Natural killer cell (primary cell): Measurements from ENCODE around the gene BEND4. TPM values are rescaled to one million over a fixed set of nuclear protein-coding genes. Genes with fewer than 3 reads are reported as not detected.

Experiments
- ATAC-seq, 3 donors: fragments of 150-1000 bp in 2 of 3; fragments of 200-7000 bp in 1 of 3; cut with Tn5 transposase; 1 replicate in 1 of 3; 2 replicates in 2 of 3; pipeline ENCODE4 v1.10.0; 2021; ENCODE audit warnings: mild to moderate bottlenecking in 2 of 3, moderate library complexity in 2 of 3
- DNase-seq, 2 donors: peaks; one replicate each; pipeline versions ENCODE4 v3.0.0 to v3.0.0-alpha.2; 2013 to 2021; ENCODE audit warnings: mixed read lengths in 1 of 2
- H3K27ac ChIP-seq: one replicate; pipeline ENCODE4 v1.5.1; 2013; ENCODE audit warnings: mild to moderate bottlenecking, low read length
- H3K27me3 ChIP-seq: one replicate; pipeline ENCODE4 v1.6.1; 2013; ENCODE audit warnings: low read length; ENCODE audit not compliant: control insufficient read depth, insufficient read depth
- H3K36me3 ChIP-seq: one replicate; pipeline ENCODE4 v1.6.1; 2013; ENCODE audit warnings: low read length; ENCODE audit not compliant: control insufficient read depth, insufficient read depth
- H3K4me1 ChIP-seq: one replicate; pipeline ENCODE4 v1.6.1; 2013; ENCODE audit warnings: low read length; ENCODE audit not compliant: control insufficient read depth, insufficient read depth
- H3K4me3 ChIP-seq: one replicate; pipeline ENCODE4 v1.5.1; 2013; ENCODE audit warnings: low read length
- H3K9me3 ChIP-seq: one replicate; pipeline ENCODE4 v1.6.1; 2013; ENCODE audit warnings: low read length; ENCODE audit not compliant: control insufficient read depth, insufficient read depth
- H3K27ac Mint-ChIP-seq, 2 donors: one replicate each; pipeline ENCODE4 v1.8.0; 2022; ENCODE audit warnings: mild to moderate bottlenecking in 2 of 2, mixed read lengths in 2 of 2, moderate library complexity in 1 of 2
- H3K27me3 Mint-ChIP-seq, 2 donors: one replicate each; pipeline ENCODE4 v1.8.0; 2022; ENCODE audit warnings: low read depth in 2 of 2, mixed read lengths in 2 of 2
- H3K36me3 Mint-ChIP-seq: one replicate; pipeline ENCODE4 v1.8.0; 2022; ENCODE audit warnings: mixed read lengths
- H3K4me1 Mint-ChIP-seq, 2 donors: one replicate each; pipeline ENCODE4 v1.8.0; 2022; ENCODE audit warnings: mixed read lengths in 2 of 2
- H3K4me3 Mint-ChIP-seq: one replicate; pipeline ENCODE4 v1.8.0; 2022; ENCODE audit warnings: mild to moderate bottlenecking, moderate library complexity, mixed read lengths
- H3K9me3 Mint-ChIP-seq, 2 donors: one replicate each; pipeline ENCODE4 v1.8.0; 2022; ENCODE audit warnings: mixed read lengths in 2 of 2
- CTCF ChIP-seq: fragments of 200-600 bp; IDR thresholded peaks from one replicate; pipeline ENCODE4 v1.8.0; 2022; ENCODE audit warnings: antibody characterized with exemption
- WGBS: methylation state at CpG from one replicate; pipeline ENCODE4 v1.1.7; 2013; ENCODE audit warnings: missing lambda C conversion rate; ENCODE audit not compliant: insufficient coverage; 5-methylcytosine and 5-hydroxymethylcytosine counted together
- intact Hi-C: fragments of 100-400 bp; cut with micrococcal nuclease; formaldehyde crosslinking; loops from one replicate; pipeline ENCODE4 v1.14.2; 2022
- total RNA-seq, 4 donors: library from RNA; stranded (reverse); fragments of 120-200 nt in 1 of 4; gene quantifications; one replicate each; pipeline versions ENCODE4 v1.2.3 to v1.2.4, GENCODE V29; 2013 to 2022

The BEND4 gene
- total RNA-seq, 3 donors from 2014 or later (not counting 1 experiment from before 2014, with no cell fraction given) = 0.23 to 0.45 (median 0.43) TPM

- Mint-ChIP-seq H3K4me1 (no peaks in the 10 kb centered on the region), H3K4me3 (no peak overlapping the region), H3K9me3 (no peaks in the 10 kb centered on the region), H3K27me3 (no peaks in the 10 kb centered on the region), H3K27ac (no peak overlapping the region), H3K36me3 (peaks cover 11% of the 10 kb centered on the region)
- H3K4me3 ChIP-seq = no peak overlapping the region
- H3K9me3 ChIP-seq = no peaks in the 10 kb centered on the region
- peaks cover 5% of the 10 kb centered on the region for H3K36me3 ChIP-seq
- DNase-seq (no peak), ATAC-seq (no peak)
- intact Hi-C loops = no loop called here
- no peaks in the 10 kb centered on the region for H3K4me1 ChIP-seq
- no peak for TF ChIP-seq CTCF
- H3K27me3 ChIP-seq = no peaks in the 10 kb centered on the region
- 85% methylated on average over 6 of the region's 6 CpGs for WGBS
- no peak overlapping the region for H3K27ac ChIP-seq
Measured at GRCh38 chr4:42088386-42088785, 64.1 kb downstream of the BEND4 start.

GRCh38 chr4:42083816-42084215 lies 68.6 kb downstream of the BEND4 start:
- Histone ChIP-seq H3K4me3 (no peak overlapping the region), H3K27ac (no peak overlapping the region), H3K9me3 (no peaks in the 10 kb centered on the region), H3K27me3 (no peaks in the 10 kb centered on the region), H3K4me1 (no peaks in the 10 kb centered on the region), H3K36me3 (peaks cover 8% of the 10 kb centered on the region)
- intact Hi-C loops = no loop called here
- Mint-ChIP-seq H3K27me3 (no peaks in the 10 kb centered on the region), H3K9me3 (no peaks in the 10 kb centered on the region), H3K27ac (no peak overlapping the region), H3K4me3 (no peak overlapping the region), H3K4me1 (no peaks in the 10 kb centered on the region), H3K36me3 (peaks cover 11% of the 10 kb centered on the region)
- DNase-seq (no peak), ATAC-seq (no peak)
- no peak for TF ChIP-seq CTCF
- WGBS = 92% methylated on average over 1 of the region's 1 CpG

GRCh38 chr4:42080306-42080705 lies 72.1 kb downstream of the BEND4 start:
- peaks cover 12% of the 10 kb centered on the region for H3K36me3 ChIP-seq
- WGBS = 97% methylated on average over 3 of the region's 3 CpGs
- no peaks in the 10 kb centered on the region for H3K4me1 Mint-ChIP-seq

More at GRCh38 chr4:42080306-42080705, 72.1 kb downstream of the BEND4 start:
- Histone ChIP-seq H3K9me3 (no peaks in the 10 kb centered on the region), H3K27me3 (no peaks in the 10 kb centered on the region), H3K4me1 (no peaks in the 10 kb centered on the region), H3K4me3 (no peak overlapping the region), H3K27ac (no peak overlapping the region)
- ATAC-seq = no peak
- H3K9me3 Mint-ChIP-seq = no peaks in the 10 kb centered on the region
- no peak overlapping the region for H3K27ac Mint-ChIP-seq
- no peak for DNase-seq
- no peak for TF ChIP-seq CTCF
- no peaks in the 10 kb centered on the region for H3K36me3 Mint-ChIP-seq
- intact Hi-C loops = no loop called here
- H3K27me3 Mint-ChIP-seq = no peaks in the 10 kb centered on the region
- no peak overlapping the region for H3K4me3 Mint-ChIP-seq
